SK-N-SH treated with all-trans-retinoic acid at 6 μM for 48 hours (cell line): ENCODE data around the gene SLC38A2.

Experiments
- ATAC-seq: fragments of 200-7000 bp; cut with Tn5 transposase; 3 replicates; pipeline ENCODE4 v1.9.1; 2020; ENCODE audit warnings: mild to moderate bottlenecking, moderate library complexity
- ESRRG ChIP-seq: fragments of 250-450 bp; sonication (Bioruptor Pico); IDR thresholded peaks from 2 replicates; pipeline ENCODE4 v1.6.1; 2021; ENCODE audit warnings: mild to moderate bottlenecking
- GLIS3 ChIP-seq: fragments of 250-450 bp; sonication (Bioruptor Pico); IDR thresholded peaks from 2 replicates; pipeline ENCODE4 v1.5.0; 2020; ENCODE audit warnings: mild to moderate bottlenecking, moderate library complexity
- ISL1 ChIP-seq: fragments of 250-450 bp; sonication (Bioruptor Pico); IDR thresholded peaks from 2 replicates; pipeline ENCODE4 v2.1.2; 2022; ENCODE audit warnings: mild to moderate bottlenecking, moderate library complexity
- OSR1 ChIP-seq: fragments of 250-450 bp; sonication (Bioruptor Pico); IDR thresholded peaks from 2 replicates; pipeline ENCODE4 v1.8.0; 2022; ENCODE audit warnings: moderate library complexity, mild to moderate bottlenecking, inconsistent platforms
- PPARA ChIP-seq: fragments of 250-450 bp; sonication (Bioruptor Pico); IDR thresholded peaks from 2 replicates; pipeline ENCODE4 v1.5.0; 2020; ENCODE audit warnings: mild to moderate bottlenecking, borderline replicate concordance
- RARB ChIP-seq: fragments of 250-450 bp; sonication (Bioruptor Pico); IDR thresholded peaks from 2 replicates; pipeline ENCODE4 v1.8.0; 2021; ENCODE audit warnings: mild to moderate bottlenecking, moderate library complexity
- SNAI2 ChIP-seq: fragments of 250-450 bp; sonication (Bioruptor Pico); IDR thresholded peaks from 2 replicates; pipeline ENCODE4 v1.5.0; 2020; ENCODE audit warnings: mild to moderate bottlenecking, moderate library complexity
- TCF4 ChIP-seq: fragments of 250-450 bp; sonication (Bioruptor Pico); IDR thresholded peaks from 2 replicates; pipeline ENCODE4 v1.8.0; 2021; ENCODE audit warnings: mild to moderate bottlenecking, moderate library complexity, borderline replicate concordance
- ZC3H10 ChIP-seq: fragments of 250-450 bp; sonication (Bioruptor Pico); IDR thresholded peaks from 2 replicates; pipeline ENCODE4 v1.5.1; 2021; ENCODE audit warnings: mild to moderate bottlenecking, moderate library complexity
- ZFP3 ChIP-seq: fragments of 250-450 bp; sonication (Bioruptor Pico); IDR thresholded peaks from 2 replicates; pipeline ENCODE4 v1.5.0; 2020; ENCODE audit warnings: mild to moderate bottlenecking, moderate library complexity
- ZNF565 ChIP-seq: fragments of 450-650 bp; formaldehyde crosslinking; conservative IDR thresholded peaks from 2 replicates; pipeline ENCODE4 v1.5.0; 2020; ENCODE audit warnings: low read depth, mild to moderate bottlenecking, moderate library complexity
- ZNF70 ChIP-seq: fragments of 450-650 bp; formaldehyde crosslinking; IDR thresholded peaks from 2 replicates; pipeline ENCODE4 v1.5.0; 2020; ENCODE audit warnings: mild to moderate bottlenecking, moderate library complexity
- TF ChIP-seq, protein P1 (sequence below): fragments of 250-450 bp; sonication (Bioruptor Pico); IDR thresholded peaks from 2 replicates; pipeline ENCODE4 v1.8.0; 2020; ENCODE audit warnings: mild to moderate bottlenecking, moderate library complexity, borderline replicate concordance
- TF ChIP-seq, protein P2 (sequence below): fragments of 250-450 bp; sonication (Bioruptor Pico); IDR thresholded peaks from 2 replicates; pipeline ENCODE4 v1.5.1; 2020; ENCODE audit warnings: low read depth, mild to moderate bottlenecking, moderate library complexity
- TF ChIP-seq, protein P3 (sequence below): fragments of 250-450 bp; sonication (Bioruptor Pico); IDR thresholded peaks from 2 replicates; pipeline ENCODE4 v1.5.0; 2020; ENCODE audit warnings: mild to moderate bottlenecking, moderate library complexity
- TF ChIP-seq, protein P4 (sequence below): fragments of 250-450 bp; sonication (Bioruptor Pico); IDR thresholded peaks from 2 replicates; pipeline ENCODE4 v1.5.1; 2021; ENCODE audit warnings: mild to moderate bottlenecking, moderate library complexity

Gene SLC38A2

DNA sequence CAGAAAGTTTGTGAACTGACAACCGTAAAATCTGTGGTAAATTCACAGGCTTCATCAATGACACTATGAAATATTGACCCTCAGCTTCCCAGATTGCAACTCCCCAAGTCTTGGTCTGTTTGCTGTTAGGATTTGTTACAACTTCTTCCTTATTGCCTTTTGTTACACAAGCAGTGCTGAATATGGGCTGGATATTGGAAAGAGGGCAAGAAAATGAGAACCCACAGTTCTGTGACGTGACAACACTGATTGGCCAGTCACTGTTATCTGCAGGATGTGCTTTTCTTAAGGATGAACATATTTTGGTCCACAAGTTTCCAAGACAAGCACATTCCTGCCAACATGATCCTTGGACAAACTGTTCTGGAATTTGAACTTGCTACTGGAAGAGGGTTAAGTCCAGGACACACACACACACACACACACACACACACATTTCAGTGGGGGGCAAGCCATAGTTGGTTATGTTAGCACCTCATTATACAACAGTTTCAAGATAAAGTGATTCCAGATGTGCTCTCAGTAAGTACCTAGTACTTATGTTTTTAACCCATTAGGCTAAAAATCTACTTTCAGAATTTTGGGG is 16.6 kb upstream of the SLC38A2 start:
- no peak; the same call in 2 of the 3 replicates for ATAC-seq

DNA sequence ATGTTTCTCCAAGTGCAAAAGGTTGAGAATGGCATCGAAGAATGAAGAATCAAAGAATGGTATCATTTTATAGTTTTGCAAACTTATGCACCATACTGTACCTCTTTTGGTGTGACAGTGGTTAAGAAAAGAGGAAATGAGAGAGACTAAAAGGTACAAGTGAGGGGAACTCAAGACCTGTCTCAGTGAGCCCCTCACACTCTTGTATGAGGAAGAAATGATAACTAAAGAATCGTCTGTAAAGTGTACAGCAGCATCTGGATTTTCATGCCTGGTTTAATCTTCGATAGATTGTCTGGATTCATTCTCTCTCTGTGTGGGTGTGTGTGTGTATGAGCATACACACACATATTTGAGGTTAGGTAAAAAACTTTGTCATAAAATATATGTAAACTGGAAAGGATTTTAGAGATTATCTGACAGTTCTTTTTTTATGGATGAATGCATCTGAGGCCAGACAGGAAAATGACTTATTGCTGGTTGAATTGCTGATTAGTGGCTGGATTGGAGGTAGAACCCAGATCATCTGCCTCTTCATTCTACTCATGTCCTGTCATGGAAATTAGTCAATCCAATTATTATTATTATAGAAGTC is 16.0 kb upstream of the SLC38A2 start:
- TF ChIP-seq PPARA (CRISPR knock-in tag) (no peak), ISL1 (CRISPR knock-in tag) (0 out of 2 replicates have a peak, but pooled peaks have one; percentile 10), RARB (CRISPR knock-in tag) (no peak)
- TF ChIP-seq, protein P1, sequence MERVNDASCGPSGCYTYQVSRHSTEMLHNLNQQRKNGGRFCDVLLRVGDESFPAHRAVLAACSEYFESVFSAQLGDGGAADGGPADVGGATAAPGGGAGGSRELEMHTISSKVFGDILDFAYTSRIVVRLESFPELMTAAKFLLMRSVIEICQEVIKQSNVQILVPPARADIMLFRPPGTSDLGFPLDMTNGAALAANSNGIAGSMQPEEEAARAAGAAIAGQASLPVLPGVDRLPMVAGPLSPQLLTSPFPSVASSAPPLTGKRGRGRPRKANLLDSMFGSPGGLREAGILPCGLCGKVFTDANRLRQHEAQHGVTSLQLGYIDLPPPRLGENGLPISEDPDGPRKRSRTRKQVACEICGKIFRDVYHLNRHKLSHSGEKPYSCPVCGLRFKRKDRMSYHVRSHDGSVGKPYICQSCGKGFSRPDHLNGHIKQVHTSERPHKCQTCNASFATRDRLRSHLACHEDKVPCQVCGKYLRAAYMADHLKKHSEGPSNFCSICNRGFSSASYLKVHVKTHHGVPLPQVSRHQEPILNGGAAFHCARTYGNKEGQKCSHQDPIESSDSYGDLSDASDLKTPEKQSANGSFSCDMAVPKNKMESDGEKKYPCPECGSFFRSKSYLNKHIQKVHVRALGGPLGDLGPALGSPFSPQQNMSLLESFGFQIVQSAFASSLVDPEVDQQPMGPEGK (CRISPR knock-in tag), result no peak
- TF ChIP-seq, protein P2, sequence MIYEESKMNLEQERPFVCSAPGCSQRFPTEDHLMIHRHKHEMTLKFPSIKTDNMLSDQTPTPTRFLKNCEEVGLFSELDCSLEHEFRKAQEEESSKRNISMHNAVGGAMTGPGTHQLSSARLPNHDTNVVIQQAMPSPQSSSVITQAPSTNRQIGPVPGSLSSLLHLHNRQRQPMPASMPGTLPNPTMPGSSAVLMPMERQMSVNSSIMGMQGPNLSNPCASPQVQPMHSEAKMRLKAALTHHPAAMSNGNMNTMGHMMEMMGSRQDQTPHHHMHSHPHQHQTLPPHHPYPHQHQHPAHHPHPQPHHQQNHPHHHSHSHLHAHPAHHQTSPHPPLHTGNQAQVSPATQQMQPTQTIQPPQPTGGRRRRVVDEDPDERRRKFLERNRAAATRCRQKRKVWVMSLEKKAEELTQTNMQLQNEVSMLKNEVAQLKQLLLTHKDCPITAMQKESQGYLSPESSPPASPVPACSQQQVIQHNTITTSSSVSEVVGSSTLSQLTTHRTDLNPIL (CRISPR knock-in tag), result no peak
- TF ChIP-seq, all 23 proteins: peak for 1
- ATAC-seq, result no peak

More for the DNA sequence above, 16.6 kb upstream of the SLC38A2 start:
- 0 out of 2 replicates have a peak, but pooled peaks have one; percentile 11 for TF ChIP-seq ISL1 (CRISPR knock-in tag)
- TF ChIP-seq TCF4, result no peak

DNA sequence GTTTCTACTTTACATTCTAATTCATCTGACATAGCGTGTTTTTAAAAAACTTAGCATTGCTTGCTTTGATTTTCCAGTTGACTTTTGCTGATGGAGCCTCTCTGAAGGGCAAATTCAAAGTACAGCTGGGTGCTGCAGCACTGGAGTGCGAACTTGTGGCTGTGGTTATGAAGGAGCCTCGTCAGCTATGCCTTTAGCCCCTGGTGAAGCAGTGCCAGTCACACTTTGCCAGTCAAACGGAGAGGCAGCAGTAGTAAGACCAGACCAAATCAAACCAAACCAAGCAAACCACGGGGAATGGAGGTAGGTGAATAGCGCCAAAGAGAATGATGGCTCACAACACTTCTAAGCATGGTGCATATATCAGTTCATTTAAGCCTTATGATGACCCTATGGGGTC is 15.1 kb upstream of the SLC38A2 start:
- no peak for TF ChIP-seq TCF4
- ATAC-seq, result no peak

DNA sequence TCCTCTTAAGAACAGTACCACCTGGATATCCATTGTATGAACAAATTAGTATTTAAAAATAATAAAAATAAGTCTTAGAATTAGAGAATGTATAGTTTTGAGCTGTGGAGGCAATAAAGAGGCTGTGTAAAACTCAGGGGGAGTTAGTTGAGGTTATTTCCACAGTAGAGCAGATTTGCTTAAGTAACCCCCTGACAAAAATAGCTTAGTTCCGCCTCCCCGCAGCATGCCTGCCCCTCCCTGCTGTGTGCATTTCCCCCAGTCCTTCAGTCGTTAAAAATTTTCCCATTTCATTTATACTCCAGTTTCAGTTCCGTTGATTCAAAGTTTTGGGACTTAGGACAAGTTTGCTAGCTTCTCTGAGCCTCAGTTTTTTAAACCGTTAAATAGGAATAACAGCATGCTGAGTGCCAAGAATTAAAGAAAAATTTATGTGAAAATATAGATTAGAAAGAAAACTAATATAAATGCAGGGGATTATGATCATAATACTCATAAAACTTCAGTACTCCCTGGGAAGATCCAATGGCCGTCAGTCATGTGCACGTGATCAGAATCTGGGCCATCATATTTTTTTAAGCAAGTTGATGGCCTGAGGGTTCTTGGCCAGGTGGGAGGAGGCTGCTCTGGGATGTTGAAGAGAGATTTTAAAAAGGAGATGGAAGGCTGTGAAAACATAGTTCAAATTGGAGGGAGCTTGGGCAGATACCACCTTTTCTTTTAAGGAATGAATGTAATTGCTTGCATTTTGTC is 14.5 kb upstream of the SLC38A2 start:
- TF ChIP-seq SNAI2 (CRISPR knock-in tag) (no peak), ISL1 (CRISPR knock-in tag) (no peak), PPARA (CRISPR knock-in tag) (no peak), GLIS3 (no peak), ZNF70 (CRISPR knock-in tag) (no peak), TCF4 (no peak), OSR1 (CRISPR knock-in tag) (no peak), ZC3H10 (no peak), RARB (CRISPR knock-in tag) (no peak), ZFP3 (CRISPR knock-in tag) (no peak), ZNF565 (CRISPR knock-in tag) (no peak), ESRRG (CRISPR knock-in tag) (no peak)
- TF ChIP-seq, protein P2 (CRISPR knock-in tag), result no peak
- TF ChIP-seq, protein P3, sequence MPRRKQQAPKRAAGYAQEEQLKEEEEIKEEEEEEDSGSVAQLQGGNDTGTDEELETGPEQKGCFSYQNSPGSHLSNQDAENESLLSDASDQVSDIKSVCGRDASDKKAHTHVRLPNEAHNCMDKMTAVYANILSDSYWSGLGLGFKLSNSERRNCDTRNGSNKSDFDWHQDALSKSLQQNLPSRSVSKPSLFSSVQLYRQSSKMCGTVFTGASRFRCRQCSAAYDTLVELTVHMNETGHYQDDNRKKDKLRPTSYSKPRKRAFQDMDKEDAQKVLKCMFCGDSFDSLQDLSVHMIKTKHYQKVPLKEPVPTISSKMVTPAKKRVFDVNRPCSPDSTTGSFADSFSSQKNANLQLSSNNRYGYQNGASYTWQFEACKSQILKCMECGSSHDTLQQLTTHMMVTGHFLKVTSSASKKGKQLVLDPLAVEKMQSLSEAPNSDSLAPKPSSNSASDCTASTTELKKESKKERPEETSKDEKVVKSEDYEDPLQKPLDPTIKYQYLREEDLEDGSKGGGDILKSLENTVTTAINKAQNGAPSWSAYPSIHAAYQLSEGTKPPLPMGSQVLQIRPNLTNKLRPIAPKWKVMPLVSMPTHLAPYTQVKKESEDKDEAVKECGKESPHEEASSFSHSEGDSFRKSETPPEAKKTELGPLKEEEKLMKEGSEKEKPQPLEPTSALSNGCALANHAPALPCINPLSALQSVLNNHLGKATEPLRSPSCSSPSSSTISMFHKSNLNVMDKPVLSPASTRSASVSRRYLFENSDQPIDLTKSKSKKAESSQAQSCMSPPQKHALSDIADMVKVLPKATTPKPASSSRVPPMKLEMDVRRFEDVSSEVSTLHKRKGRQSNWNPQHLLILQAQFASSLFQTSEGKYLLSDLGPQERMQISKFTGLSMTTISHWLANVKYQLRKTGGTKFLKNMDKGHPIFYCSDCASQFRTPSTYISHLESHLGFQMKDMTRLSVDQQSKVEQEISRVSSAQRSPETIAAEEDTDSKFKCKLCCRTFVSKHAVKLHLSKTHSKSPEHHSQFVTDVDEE, result no peak
- TF ChIP-seq, protein P4, sequence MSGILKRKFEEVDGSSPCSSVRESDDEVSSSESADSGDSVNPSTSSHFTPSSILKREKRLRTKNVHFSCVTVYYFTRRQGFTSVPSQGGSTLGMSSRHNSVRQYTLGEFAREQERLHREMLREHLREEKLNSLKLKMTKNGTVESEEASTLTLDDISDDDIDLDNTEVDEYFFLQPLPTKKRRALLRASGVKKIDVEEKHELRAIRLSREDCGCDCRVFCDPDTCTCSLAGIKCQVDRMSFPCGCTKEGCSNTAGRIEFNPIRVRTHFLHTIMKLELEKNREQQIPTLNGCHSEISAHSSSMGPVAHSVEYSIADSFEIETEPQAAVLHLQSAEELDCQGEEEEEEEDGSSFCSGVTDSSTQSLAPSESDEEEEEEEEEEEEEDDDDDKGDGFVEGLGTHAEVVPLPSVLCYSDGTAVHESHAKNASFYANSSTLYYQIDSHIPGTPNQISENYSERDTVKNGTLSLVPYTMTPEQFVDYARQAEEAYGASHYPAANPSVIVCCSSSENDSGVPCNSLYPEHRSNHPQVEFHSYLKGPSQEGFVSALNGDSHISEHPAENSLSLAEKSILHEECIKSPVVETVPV (CRISPR knock-in tag), result no peak
- TF ChIP-seq, protein P1 (CRISPR knock-in tag), result no peak
- ATAC-seq, result no peak
